HEK293T (cell line): ENCODE results near the gene PRPSAP1.
"Not testable (repeated sequence)": the region's sequence is repeated elsewhere in the genome, so short reads cannot be mapped to it uniquely, and the experiment has no call there.

Source experiments
- CTCF ChIA-PET: fragments of 350-600 bp; formaldehyde crosslinking; extraction: SDS; loops from one replicate; lab custom pipeline; 2021; ENCODE audit warnings: antibody characterized with exemption, inconsistent platforms; lab: Yijun Ruan, JAX
- POLR2A ChIA-PET: fragments of 350-600 bp; formaldehyde crosslinking; extraction: SDS; loops from one replicate; lab custom pipeline; 2020; ENCODE audit warnings: antibody characterized with exemption, inconsistent platforms; lab: Yijun Ruan, JAX
- DNase-seq: peaks from one replicate; pipeline ENCODE4 v3.0.0; 2012; ENCODE audit warnings: mixed read lengths; ENCODE audit errors: extremely low spot score
- ARNT ChIP-seq: fragments of 450-650 bp; IDR thresholded peaks from 2 replicates; pipeline ENCODE4 v1.6.1; 2017; ENCODE audit warnings: mild to moderate bottlenecking
- BHLHE40 ChIP-seq: fragments of 450-650 bp; IDR thresholded peaks from 2 replicates; pipeline ENCODE4 v1.6.1; 2016; ENCODE audit warnings: mild to moderate bottlenecking, moderate library complexity, borderline replicate concordance
- CTBP1 ChIP-seq: fragments of 450-650 bp; IDR thresholded peaks from 2 replicates; pipeline ENCODE4 v1.6.1; 2016; ENCODE audit warnings: borderline replicate concordance
- ELF4 ChIP-seq: fragments of 450-650 bp; IDR thresholded peaks from 2 replicates; pipeline ENCODE4 v1.6.1; 2017; ENCODE audit warnings: antibody characterized with exemption
- FOXA1 ChIP-seq: fragments of 450-650 bp; IDR thresholded peaks from 2 replicates; pipeline ENCODE4 v1.6.1; 2016; ENCODE audit warnings: mild to moderate bottlenecking
- FOXK2 ChIP-seq: fragments of 450-650 bp; IDR thresholded peaks from 2 replicates; pipeline ENCODE4 v1.6.1; 2016; ENCODE audit warnings: mild to moderate bottlenecking
- FOXM1 ChIP-seq: fragments of 450-650 bp; IDR thresholded peaks from 2 replicates; pipeline ENCODE4 v1.6.1; 2017; ENCODE audit warnings: mild to moderate bottlenecking, borderline replicate concordance
- HDGF ChIP-seq: fragments of 450-650 bp; IDR thresholded peaks from 2 replicates; pipeline ENCODE4 v1.6.1; 2017; ENCODE audit warnings: antibody characterized with exemption, borderline replicate concordance
- L3MBTL2 ChIP-seq: fragments of 450-650 bp; conservative IDR thresholded peaks from 2 replicates; pipeline ENCODE4 v1.6.1; 2016; ENCODE audit warnings: mild to moderate bottlenecking
- LEF1 ChIP-seq: fragments of 450-650 bp; IDR thresholded peaks from 2 replicates; pipeline ENCODE4 v1.6.1; 2017; ENCODE audit warnings: mild to moderate bottlenecking, borderline replicate concordance
- NFRKB ChIP-seq: fragments of 450-650 bp; IDR thresholded peaks from 2 replicates; pipeline ENCODE4 v1.6.1; 2016; ENCODE audit warnings: mild to moderate bottlenecking, moderate library complexity
- SP1 ChIP-seq: fragments of 450-650 bp; IDR thresholded peaks from 2 replicates; pipeline ENCODE4 v1.6.1; 2017
- SUZ12 ChIP-seq: fragments of 450-650 bp; IDR thresholded peaks from 2 replicates; pipeline ENCODE4 v1.6.1; 2016; ENCODE audit warnings: mild to moderate bottlenecking
- TARDBP ChIP-seq: fragments of 450-650 bp; IDR thresholded peaks from 2 replicates; pipeline ENCODE4 v1.6.1; 2016
- ZNF384 ChIP-seq: fragments of 450-650 bp; IDR thresholded peaks from 2 replicates; pipeline ENCODE4 v1.6.1; 2016
- TF ChIP-seq, protein P1 (sequence below): fragments of 450-650 bp; IDR thresholded peaks from 2 replicates; pipeline ENCODE4 v1.6.1; 2016

PRPSAP1 gene

GRCh38 chr17:76270770-76271668 is 82.7 kb downstream of the PRPSAP1 start:
- DNase-seq = no peak
- ChIA-PET CTCF (interaction anchor here (1.0 kb wide), 1 partner anchor 9 kb away, joined by 3 read pairs; no protein-coding TSS in a partner anchor), POLR2A (no interaction called here)
- TF ChIP-seq FOXM1 = no peak
- no peak for TF ChIP-seq ZNF384
- no peak for TF ChIP-seq FOXA1
- TF ChIP-seq L3MBTL2 = no peak
- no peak for TF ChIP-seq SP1
- TF ChIP-seq SUZ12 = no peak
- TF ChIP-seq ARNT = no peak
- TF ChIP-seq ELF4 = no peak
- no peak for TF ChIP-seq TARDBP
- TF ChIP-seq, protein P1, sequence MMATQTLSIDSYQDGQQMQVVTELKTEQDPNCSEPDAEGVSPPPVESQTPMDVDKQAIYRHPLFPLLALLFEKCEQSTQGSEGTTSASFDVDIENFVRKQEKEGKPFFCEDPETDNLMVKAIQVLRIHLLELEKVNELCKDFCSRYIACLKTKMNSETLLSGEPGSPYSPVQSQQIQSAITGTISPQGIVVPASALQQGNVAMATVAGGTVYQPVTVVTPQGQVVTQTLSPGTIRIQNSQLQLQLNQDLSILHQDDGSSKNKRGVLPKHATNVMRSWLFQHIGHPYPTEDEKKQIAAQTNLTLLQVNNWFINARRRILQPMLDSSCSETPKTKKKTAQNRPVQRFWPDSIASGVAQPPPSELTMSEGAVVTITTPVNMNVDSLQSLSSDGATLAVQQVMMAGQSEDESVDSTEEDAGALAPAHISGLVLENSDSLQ = no peak
- TF ChIP-seq CTBP1 = no peak
- TF ChIP-seq BHLHE40 = no peak
- TF ChIP-seq NFRKB = no peak

DNA sequence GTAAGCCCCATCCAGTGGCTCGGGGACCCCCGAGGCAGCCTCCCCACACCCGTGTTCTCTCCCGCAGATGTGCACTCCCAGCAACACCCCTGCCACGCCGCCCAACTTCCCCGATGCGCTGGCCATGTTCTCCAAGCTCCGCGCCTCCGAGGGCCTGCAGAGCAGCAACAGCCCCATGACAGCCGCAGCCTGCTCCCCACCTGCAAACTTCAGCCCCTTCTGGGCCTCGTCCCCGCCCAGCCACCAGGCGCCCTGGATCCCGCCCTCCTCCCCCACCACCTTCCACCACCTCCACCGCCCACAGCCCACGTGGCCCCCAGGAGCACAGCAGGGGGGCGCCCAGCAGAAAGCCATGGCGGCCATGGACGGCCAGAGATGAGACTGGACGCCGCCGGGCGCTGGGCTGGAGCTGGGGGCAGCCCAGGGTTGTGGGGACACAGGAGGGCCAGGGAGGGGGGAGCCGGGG is 83.6 kb downstream of the PRPSAP1 start:
- ChIA-PET POLR2A (no interaction called here), CTCF (interaction anchor here (4.1 kb wide), 1 partner anchor 9 kb away, joined by 29 read pairs; no protein-coding TSS in a partner anchor)
- DNase-seq = no peak
- TF ChIP-seq SUZ12 = no peak
- no peak for TF ChIP-seq ZNF384
- no peak for TF ChIP-seq HDGF
- TF ChIP-seq L3MBTL2 = no peak
- TF ChIP-seq FOXA1 = no peak
- TF ChIP-seq, protein P1 = no peak
- no peak for TF ChIP-seq ELF4
- no peak for TF ChIP-seq LEF1
- TF ChIP-seq FOXK2 = no peak
- no peak for TF ChIP-seq SP1
- TF ChIP-seq NFRKB = no peak
- no peak for TF ChIP-seq TARDBP
- no peak for TF ChIP-seq FOXM1

- TF ChIP-seq ARNT (no peak), L3MBTL2 (no peak), ZNF384 (no peak), FOXA1 (no peak), HDGF (no peak), ELF4 (no peak), TARDBP (no peak), LEF1 (no peak), SUZ12 (no peak), NFRKB (no peak), BHLHE40 (no peak), CTBP1 (no peak), SP1 (no peak), FOXK2 (no peak), FOXM1 (no peak)
- TF ChIP-seq, protein P1 = no peak
- no peak for DNase-seq
- ChIA-PET POLR2A (interaction anchor here (0.6 to 1.5 kb wide), 3 partner anchors 11 to 26 kb away, joined by 3 read pairs; no protein-coding TSS in a partner anchor), CTCF (interaction anchor here (4.1 kb wide), 1 partner anchor 10 kb away, joined by 29 read pairs; no protein-coding TSS in a partner anchor)
Observed at GRCh38 chr17:76268991-76269981, 84.4 kb downstream of the PRPSAP1 start.

DNA sequence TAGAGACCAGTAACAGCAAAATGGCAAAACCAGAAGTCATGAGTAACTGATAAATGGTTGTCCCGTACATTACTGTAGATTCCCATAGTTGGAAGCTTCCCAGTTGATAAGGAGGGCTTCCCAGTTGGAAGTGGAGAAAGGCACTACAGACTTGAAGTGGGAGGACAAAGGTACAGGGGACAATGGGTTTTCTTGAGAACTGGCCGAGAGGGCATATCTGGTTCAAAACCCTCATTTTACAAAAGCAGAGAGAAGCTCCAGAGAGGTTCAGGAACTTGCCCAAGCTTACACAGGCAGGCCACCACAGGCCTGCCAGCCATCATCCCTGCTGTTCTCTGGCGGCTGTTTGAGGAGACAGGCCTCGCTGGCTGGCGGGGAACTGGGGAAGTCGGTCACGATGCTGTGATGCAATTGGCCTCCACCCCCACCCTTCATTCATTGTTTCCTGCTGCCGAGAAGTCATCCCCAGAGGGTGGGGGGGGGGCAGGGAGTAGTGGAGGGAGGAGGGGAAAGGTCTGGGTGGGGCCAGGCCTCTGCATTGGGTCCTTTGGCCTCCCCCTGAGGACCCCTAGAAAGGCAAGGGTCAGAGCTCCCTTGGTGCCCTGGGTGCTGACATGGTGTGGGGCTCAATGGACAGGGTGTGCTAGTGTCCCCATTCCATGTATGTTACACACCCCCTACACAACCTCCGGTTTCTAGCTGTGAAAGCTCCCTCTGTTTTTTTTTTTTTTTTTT is 85.5 kb downstream of the PRPSAP1 start:
- no peak for DNase-seq
- CTCF ChIA-PET = interaction anchor here (0.6 to 4.1 kb wide), 2 partner anchors 11 to 76 kb away, joined by 3 to 29 read pairs; no protein-coding TSS in a partner anchor

GRCh38 chr17:76267581-76268001 is 86.1 kb downstream of the PRPSAP1 start:
- not testable (repeated sequence) for DNase-seq
- CTCF ChIA-PET = interaction anchor here (0.6 to 4.1 kb wide), 2 partner anchors 12 to 480 kb away, joined by 4 to 29 read pairs; no protein-coding TSS in a partner anchor
- POLR2A ChIA-PET = interaction anchor here (1.9 to 2.4 kb wide), 2 partner anchors 12 to 21 kb away, joined by 7 to 14 read pairs; no protein-coding TSS in a partner anchor

More for the DNA sequence above, 85.5 kb downstream of the PRPSAP1 start:
- POLR2A ChIA-PET = interaction anchor here (0.6 to 2.4 kb wide), 5 partner anchors 12 to 25 kb away, joined by 3 to 14 read pairs (median 3); no protein-coding TSS in a partner anchor
- TF ChIP-seq SUZ12 (no peak), ARNT (no peak), LEF1 (no peak), HDGF (no peak), FOXA1 (no peak), SP1 (no peak), ZNF384 (no peak), TARDBP (no peak), ELF4 (no peak), CTBP1 (no peak)
